ENCODE data around the gene USF3.

GRCh38 chr3:113659101-113659541 is 37.3 kb downstream of the USF3 start:
- TF ChIP-seq CTCF (IDR thresholded peaks at IDR 0.05) = no peak
- TF ChIP-seq POLR2A (IDR thresholded peaks at IDR 0.05) = no peak
